Effector CD8-positive, alpha-beta T cell (primary cell): ENCODE data around the gene CRABP2.

Source experiments
- DNase-seq: peaks from one replicate; lab custom pipeline; 2025; lab: John Stamatoyannopoulos, UW

CRABP2 gene

DNA sequence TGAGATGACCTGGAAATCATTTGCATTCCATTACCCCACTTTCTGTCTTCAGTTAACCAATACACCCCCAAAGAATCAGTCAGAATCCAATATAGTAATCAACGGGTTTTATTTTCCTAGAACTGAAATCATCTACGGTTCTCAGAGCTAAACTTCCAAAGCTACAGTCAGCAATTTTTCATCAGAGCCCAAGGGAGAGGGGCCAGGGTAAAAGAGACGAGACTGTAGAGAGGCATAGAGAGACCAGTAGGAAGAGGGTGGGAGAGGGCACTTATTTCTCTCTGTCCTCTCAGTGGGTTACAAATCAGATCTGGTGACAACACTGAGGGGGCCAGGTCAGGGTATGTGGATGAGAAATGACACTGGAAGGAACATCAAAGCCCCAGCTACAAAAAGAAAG lies 36.6 kb upstream of the CRABP2 start:
- DNase-seq, result no peak

DNA sequence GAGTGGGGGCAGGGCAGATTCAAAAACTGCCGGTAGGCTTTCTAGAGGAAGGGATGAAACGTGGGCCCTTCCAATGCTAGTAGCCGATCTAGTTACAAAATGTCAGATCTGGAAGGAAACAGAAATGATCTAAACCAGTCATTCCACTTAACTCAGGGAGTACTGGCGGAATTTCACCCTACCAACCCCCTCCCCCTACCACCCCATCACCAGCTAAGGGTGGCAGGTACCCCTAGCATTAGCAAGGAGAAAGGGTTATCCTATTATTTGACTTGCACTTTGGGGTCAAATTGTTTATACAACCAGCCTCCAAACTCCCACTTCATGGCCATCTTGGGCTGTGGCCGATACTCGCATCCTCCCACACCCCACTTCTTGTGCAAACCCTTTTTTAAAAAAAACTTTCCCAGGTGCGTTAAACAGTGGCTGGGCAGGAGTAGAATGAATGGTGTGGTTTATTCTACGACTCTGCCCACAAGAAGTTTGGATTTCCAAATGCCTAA lies 36.1 kb upstream of the CRABP2 start:
- no peak for DNase-seq

DNA sequence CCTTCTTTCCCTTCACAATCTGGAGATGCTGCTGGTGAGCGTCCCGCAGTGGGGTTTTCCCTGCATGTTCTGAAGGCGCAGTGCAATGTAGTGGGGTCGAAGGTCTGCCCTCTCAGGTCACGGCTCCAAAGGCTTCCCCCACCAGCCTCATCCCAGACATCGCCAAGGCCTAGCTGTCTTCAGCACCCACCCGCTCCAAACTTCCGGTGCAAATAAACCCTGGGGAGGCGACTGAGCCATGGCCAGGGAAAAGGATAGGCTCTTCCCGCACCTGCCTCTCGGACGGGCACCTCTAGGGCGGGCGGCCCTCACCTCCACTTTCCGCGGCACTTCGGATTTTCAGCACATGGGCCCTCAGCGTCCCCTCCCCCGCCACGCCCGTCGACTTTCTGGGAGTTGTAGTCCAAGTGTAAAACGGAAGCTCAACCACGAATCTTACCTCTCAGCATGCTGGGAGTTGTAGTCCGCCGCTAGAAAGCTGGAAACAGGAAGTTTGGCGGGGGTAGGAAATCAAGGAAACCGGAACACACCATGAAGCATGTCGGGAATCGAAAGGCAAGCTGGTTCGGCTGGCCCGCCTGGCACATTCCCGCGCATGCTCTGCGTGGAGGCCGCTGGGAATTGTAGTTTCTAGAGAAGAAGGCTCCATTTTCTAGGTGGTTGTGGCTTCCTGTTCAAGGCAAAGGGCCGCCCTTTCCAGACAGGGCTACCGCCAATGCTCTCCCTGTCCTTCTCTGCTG lies 35.5 kb upstream of the CRABP2 start, which contains the start of gene MRPL24:
MRPL24 (minus strand) TSS at position 348 of the 740 bp plus-strand sequence. CDS start 2,384 bp downstream, outside the sequence.
- peak; percentile 93 for DNase-seq

DNA sequence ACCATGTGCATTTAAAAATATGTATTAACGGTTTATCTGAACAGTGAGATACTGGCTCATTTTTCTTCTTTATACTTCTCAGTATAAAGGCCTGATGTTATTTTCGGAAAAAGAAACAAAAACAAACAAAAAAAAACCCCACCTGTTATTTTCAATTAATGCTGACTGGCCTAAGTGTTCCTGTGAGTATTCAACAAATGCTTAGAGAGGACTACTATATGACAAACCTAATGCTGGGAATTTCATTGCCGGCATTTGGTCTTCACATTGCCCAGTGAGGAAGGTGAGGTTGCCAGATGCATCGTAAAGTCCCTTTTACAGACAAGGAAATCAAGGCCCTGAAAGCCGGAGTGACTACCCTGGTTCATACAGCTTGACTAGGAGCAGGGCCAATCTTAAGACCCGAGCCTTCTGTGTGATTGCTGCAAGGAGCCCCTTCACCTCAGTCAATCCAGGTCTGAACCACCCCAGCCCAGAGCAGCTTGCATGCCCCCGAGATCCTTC lies 34.9 kb upstream of the CRABP2 start:
- DNase-seq, result no peak

DNA sequence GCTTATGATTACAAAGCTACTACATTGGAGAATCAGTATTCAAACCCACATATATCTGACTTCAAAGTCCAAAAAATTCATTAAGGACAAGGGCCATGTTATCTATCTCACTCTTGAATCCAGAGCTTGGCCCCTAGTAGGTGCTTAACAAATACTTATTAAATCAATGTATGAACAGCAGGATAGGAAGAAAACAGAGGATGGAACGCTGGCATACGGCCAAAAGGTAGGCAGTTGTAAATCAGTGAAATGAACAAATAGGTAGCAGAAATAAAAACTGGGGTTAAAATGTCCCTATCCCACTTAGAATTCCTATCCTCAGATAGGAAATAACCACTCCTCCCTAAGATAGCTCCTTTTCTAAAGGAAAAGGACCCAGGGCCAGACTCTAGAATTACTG lies 33.5 kb upstream of the CRABP2 start:
- DNase-seq, result no peak

DNA sequence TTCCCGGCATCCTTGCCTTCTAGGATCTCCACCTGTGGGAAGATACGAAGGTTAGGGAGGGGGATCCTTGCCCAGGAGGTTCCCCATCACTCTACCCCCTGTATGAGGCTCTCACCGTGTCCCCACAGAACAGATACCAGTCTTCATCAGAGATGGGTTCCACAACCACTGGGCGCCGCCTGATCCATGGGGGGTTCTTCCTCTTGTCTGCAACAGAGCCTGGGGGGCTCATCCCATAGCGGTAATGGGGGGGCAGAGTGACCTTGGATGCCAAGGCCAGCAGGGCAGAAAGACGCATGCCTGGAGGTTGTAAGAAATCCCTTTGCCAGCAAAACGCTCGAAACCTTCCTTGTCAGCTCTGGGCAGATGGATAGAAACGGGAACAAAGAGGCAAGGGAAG lies 33.0 kb upstream of the CRABP2 start:
- no peak for DNase-seq

DNA sequence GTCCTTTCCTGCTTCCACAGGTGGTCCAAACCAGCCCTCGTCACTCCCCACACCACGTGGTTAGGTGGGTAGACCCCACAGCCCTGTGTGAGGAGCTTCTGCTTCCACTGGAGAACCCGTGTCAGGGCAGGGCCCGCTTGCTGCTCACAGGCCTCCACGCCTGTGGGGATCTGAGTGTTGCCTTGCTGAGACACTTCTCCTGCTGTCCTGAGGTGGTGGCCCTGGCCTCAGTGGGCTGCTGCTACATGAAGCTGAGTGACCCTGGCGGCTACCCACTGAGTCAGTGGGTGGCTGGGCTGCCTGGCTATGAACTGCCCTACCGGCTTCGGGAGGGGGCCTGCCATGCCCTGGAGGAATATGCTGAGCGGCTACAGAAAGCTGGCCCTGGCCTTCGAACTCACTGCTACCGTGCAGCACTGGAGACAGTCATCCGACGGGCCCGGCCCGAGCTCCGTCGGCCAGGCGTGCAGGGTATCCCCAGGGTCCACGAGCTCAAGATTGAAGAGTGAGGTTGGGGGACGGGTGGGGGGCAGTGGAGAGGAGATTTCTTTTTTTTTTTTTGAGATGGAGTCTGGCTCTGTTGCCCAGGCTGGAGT lies 28.7 kb upstream of the CRABP2 start:
- no peak for DNase-seq

DNA sequence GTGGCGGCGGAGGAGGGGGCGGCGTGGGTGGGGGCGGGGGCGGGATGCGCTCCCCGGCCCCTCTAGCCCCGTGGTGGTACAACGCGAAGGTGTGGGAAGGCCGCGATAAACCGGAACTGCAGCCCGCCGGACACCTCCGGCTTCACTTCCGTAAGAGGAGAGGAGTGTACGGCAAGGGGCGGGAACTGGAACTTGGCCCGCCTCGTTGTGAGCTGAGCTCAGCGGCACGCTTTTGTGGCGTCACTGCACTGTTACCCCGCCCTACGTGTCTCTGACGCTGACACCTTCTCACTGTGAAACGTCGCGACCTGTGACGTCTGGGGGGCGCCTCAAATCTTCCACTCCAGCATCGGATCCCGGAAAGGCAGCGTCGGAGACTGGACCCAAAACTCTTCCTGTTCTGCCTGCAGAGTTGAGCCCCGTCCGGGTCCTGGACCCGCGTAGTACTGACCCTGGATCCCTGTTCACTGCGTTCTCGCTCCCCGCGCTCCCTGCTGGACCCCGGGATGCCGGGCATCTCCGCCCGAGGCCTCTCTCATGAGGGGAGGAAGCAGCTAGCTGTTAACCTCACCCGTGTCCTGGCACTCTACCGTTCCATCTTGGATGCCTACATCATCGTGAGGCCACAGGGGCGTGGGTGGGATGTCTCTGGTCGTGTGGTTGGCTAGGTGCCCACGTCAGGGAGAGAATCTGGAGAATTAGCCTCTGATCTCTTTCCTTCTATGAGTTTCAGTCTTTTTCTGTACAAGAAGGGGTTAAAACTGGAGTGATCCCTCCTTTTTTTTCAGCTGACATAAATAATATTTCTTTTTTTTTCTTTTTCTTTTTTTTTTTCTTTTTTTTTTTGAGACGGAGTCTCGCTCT lies 23.4 kb upstream of the CRABP2 start, which contains the start of gene ISG20L2:
ISG20L2 (minus strand) TSS at position 168 of the 864 bp plus-strand sequence. CDS start 1,114 bp downstream, outside the sequence.
- peak; percentile 92 for DNase-seq

DNA sequence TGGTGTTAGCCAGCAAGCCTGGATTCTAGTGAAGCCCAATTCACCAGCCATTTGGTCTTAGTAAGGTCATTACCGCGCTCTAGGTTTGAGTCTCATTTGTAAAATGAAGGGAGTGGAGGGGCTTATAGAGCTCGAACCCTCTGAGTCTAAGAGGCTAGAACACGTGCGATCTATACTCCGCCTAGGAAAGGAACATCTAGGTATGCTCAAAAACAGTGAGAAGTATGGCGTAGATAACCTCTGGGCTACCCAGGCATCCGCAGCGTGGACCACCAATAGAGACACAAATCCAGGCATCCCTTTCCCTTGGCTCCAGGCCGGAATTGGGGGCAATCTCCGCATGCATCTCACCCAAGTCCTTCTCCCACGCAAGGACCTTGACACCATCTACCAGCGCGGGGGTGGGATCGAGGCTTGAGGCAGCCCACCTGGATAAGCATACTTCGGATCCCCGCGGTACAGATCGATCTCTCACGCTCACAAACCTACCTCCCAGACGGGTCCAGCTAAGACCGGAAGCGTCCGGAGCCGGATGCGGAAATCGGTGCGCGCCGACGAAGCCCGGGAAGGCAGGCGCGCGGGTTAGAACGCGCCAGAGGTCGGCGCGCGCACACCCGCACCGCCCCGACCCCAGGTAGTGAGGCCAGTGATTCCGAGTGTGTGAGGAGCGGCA lies 22.7 kb upstream of the CRABP2 start, which contains the start of gene METTL25B:
METTL25B (plus strand) TSS at position 544 of the 673 bp plus-strand sequence. CDS start 636 bp downstream, outside the sequence.
- peak; percentile 66 for DNase-seq

DNA sequence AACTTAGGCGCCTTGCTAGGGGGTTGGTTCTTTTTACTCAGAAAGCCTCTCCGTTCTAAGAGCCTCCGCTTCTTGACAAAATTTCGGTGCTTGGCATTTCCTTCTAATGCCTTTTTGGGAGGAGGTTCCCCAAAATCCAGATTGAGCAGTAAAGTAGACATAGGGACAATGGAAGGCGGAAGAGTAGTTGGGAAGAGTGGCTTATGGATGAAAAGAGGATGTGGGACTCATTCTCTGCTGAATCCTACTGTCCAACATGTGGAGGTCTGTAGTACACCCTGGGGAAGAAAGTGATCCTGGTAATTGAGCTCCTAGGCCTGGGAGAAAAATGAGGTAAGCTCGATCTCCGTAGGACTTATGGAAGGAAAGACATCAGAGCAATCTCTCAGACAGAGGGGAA lies 22.1 kb upstream of the CRABP2 start:
- DNase-seq, result no peak

DNA sequence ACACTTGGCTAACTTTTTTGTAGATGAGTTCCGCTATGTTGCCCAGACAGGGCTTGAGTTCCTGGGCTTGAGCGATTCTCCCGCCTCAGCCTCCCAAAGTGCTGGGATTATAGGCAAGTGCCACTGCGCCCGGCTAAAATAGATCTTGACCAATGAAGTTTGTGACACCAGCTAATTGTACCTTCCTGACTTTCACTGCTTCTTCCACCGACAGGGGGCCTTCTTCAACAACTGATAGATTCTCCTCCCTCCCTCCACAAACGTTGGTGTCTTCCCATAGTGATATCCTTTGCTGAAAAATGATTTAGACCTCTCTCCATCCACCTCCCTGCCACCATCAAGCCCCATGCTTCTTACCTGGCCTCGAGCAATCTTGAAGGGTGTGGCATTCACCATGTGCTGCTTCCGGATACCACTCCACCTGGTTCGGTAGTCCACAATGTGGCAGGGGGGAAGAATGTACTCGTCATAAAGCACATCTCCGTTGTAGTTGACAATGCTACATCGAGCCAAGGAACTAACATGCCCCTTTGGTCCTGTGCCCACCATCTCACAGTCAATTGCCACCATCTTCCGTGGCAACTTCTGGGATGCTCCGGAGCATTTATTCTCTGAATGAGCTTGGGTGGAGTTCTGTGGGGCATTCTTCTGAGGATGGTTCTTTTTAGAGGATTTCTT lies 21.3 kb upstream of the CRABP2 start:
- DNase-seq, result peak; percentile 9

DNA sequence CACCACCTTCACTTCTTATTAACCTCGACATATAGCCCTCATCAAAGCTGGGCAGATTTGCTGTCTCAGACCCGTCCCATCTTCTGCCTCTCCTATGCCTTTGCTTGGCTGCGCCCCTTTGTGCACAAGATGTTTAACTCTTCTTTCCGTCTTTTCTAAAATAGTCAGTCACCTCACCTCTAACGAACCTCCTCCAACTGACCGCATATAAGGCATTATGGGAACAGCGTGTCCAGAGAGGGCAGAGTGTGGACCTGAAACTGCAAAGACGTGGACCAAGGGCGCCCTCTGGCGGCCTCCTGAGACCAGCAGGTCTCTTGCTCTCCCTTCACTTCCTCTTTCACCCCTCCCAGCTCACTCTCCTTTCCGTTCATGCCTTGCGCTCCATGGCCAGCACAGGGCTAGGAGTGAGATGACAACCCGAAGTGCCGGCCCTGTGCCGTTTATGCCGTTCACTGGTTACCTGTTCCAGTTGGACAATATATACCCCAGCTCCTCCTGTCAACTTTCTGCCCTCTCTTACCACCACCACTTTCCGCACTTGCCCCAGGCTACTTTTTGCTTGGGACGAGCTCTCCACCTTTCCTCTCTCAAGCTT lies 20.4 kb upstream of the CRABP2 start:
- DNase-seq, result peak; percentile 71

DNA sequence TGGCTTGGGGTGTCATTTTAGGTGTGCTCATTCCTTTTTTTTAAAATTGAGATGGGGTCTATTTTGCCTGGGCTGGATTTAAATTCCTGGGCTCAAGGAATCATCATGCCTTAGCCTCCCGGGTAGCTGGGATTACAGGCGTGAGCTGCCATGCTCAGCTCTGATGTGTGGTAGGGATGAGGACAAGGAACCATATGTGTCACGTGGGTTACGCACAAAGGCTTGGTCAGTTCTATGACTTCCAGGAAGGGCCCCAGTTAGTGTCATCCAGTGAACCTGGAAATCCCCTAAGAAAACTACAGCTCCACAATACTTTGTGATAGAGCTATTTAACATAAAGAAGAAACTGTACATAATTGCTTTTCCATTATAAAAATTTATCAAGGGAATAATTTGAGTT lies 16.2 kb upstream of the CRABP2 start:
- DNase-seq, result no peak

DNA sequence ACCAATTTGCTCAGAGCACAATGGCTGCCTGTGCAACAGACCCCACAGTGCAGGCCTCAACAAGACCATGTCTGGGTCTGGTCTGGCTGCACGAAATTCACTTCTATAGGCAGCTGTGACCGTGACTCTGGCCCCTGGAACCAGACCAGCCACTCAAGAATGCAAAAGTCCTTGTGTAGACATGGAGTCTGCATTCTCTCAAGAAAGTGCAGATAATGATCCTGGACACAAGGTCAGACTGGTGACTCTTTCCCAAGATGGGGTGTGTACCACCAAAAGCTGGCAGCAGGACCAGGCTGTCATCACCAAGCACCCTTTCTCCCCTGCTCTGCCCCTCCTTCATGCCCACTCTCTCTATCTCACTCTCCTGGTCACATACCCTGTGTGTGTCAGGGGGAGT lies 15.7 kb upstream of the CRABP2 start:
- DNase-seq, result no peak

DNA sequence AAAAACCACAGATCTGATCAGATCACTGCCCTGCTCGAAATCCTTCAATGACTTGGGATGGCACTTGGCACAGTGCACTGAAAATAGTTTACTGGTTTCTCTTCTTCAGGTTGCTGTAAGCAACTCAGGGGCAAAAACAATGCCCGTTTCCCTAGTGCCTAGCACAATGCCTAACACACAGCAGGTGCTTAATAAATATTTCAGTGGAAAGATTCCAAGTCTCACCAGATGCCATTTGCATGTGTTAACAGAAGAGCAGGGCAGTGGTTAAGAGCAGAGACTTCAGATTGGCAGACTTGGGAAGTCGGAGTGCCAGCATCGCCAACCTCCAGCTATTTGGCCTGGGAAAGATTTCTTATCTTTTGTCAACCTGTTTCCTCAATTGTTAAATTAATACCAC lies 12.0 kb upstream of the CRABP2 start:
- DNase-seq, result no peak

DNA sequence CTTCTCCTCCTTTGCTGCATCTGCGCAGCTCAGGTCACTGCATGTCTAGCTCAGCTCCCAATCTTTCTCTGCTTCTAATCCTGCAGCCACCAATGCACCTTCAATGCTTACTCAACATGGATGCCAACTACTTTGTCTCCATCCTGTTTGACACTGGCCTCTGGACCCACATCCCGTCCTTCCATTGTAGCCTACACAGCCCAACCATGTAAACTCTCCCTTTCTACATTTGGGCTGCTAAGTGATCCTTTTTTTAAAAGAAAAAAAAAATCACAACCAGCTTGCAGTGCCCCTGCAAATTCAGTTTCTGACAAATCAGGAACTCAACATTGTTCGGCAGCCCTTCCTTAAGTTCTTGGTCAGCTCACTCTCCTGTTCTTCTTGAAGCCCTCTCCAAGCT lies 9.4 kb upstream of the CRABP2 start:
- no peak for DNase-seq

DNA sequence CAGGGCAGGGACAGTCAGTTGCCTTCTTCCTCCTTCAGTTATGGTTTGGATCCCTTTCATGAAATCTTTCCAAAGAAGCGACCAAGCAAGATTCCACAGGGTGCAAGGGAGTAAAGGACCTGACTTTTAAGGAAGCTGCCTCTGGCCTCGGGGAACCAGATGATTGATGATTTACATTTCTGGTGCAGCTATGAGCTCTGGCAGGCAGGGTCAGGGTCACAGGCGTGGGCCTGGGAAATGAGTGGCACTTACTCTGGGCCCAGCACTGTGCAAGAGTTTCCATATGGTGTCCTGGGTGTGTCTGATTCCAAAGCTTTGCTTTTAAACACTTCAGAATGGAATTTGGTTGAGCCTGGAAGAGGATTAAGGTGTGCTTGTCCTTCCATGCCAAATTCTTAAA lies 7.2 kb upstream of the CRABP2 start:
- no peak for DNase-seq

DNA sequence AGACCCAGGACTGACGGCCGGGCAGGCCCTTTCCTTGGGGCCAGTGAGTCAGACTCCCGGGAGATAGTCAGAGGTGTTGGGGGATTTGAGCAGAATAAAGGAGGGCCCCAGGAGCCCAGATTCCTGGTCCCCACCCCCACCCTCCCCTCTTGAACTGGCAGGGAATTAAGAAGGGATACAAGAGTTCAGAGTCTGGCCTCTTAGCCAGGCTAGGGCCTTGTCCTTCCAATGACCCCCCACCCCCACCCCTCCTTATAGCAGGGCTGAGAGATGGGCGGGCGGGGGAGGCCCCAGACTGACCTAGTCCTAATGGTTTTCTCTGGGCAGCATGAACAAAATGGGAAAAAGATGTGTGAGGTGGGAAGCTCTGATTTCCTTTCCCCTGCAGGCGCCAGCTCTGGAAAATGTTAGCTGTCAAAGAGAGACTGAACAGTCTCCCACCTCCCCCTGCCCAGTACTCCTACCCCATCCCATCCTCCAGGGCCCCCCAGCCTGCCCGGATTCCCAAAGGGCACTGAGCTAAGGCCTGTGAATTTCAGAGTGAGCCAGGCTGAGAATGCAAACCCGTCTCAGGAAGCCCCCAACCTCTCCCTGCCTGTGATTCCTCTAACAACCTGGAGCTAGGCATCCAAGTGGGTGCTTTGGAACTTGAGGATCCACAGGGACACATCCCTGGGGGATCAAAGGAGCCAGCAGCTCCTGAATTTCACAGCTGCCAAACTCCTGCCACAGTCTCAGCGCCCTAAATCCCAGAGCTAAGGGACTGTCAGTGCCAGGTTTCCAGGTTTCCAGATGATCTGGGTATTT lies 5.8 kb upstream of the CRABP2 start:
- no peak for DNase-seq

DNA sequence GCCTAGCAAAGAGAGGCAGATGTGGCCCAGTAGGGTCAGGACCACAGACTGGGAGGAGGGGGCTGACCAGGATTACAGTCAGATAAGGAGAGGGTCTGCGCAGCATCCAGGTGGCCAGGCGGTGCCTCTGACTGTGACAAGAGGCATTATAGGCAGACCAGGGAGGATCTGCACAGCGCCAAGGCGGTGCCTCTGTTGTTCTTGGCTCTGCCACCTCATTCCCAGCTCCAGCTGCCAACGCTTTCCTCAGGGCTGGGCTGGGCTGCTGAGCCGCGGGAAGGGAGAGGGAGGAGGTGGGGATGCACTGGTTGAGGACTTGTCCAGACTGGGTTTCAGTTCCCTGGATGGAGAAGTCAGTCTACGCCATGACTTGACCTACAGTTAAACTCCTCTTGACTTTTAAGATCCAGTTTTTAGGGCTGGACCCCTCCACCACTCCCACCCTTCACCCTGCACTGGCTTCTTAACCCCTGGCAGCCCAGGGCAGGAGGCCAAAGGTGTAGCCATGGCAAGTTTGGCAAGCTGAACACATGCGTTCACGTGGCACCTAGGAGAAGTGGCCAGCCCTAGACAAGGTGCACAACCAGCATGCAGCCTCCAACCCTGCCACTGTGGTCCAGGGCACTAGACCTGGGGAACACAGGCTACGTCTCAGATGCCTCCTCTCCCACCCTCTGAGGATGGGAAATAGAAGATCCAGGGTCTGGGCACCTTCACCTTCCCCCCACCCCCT lies 4.5 kb upstream of the CRABP2 start:
- no peak for DNase-seq
